ENCODE data around the gene MATN4.

The MATN4 gene

GRCh38 chr20:45320948-45321595, 13.0 kb upstream of the MATN4 start:
- DNase-seq (ENCODE audit: low read depth), result no peak
- H3K4me3 ChIP-seq (replicated peaks; ENCODE audit: low read depth, low read length), result no peak overlapping the region
- TF ChIP-seq CTCF (IDR thresholded peaks at IDR 0.05; ENCODE audit: low read length, missing control alignments), result no peak

- no peak overlapping the region for H3K4me3 ChIP-seq (replicated peaks; ENCODE audit: low read depth, low read length)
- DNase-seq (ENCODE audit: low read depth), result no peak
- no peak for TF ChIP-seq CTCF (IDR thresholded peaks at IDR 0.05; ENCODE audit: low read length, missing control alignments)
Measured at GRCh38 chr20:45318948-45319347, 10.8 kb upstream of the MATN4 start.

- no peak for TF ChIP-seq CTCF (IDR thresholded peaks at IDR 0.05; ENCODE audit: low read length, missing control alignments)
- no peak overlapping the region for H3K4me3 ChIP-seq (replicated peaks; ENCODE audit: low read depth, low read length)
- DNase-seq (ENCODE audit: low read depth), result no peak
Measured at GRCh38 chr20:45318386-45318939, 10.4 kb upstream of the MATN4 start.

- no peak overlapping the region for H3K4me3 ChIP-seq (replicated peaks; ENCODE audit: low read depth, low read length)
- no peak for TF ChIP-seq CTCF (IDR thresholded peaks at IDR 0.05; ENCODE audit: low read length, missing control alignments)
- DNase-seq (ENCODE audit: low read depth), result no peak
Measured at GRCh38 chr20:45317826-45318225, 9.7 kb upstream of the MATN4 start.

GRCh38 chr20:45316150-45317080, 8.3 kb upstream of the MATN4 start:
- H3K4me3 ChIP-seq (replicated peaks; ENCODE audit: low read depth, low read length), result no peak overlapping the region
- TF ChIP-seq CTCF (IDR thresholded peaks at IDR 0.05; ENCODE audit: low read length, missing control alignments), result no peak
- no peak for DNase-seq (ENCODE audit: low read depth)

- H3K4me3 ChIP-seq (replicated peaks; ENCODE audit: low read depth, low read length), result no peak overlapping the region
- no peak for TF ChIP-seq CTCF (IDR thresholded peaks at IDR 0.05; ENCODE audit: low read length, missing control alignments)
- DNase-seq (ENCODE audit: low read depth), result no peak
Measured at GRCh38 chr20:45315672-45316071, 7.6 kb upstream of the MATN4 start.
